Neutrophil (primary cell): ENCODE results near the gene USP27X.

Source experiments
- H3K27ac ChIP-seq: fragments of 200-600 bp; sonication (generic); 2 replicates; pipeline ENCODE4 v1.5.1; 2016; ENCODE audit warnings: mild to moderate bottlenecking, moderate library complexity
- H3K27me3 ChIP-seq: fragments of 200-600 bp; sonication (generic); 2 replicates; pipeline ENCODE4 v1.6.0; 2016; ENCODE audit warnings: mild to moderate bottlenecking
- H3K36me3 ChIP-seq: fragments of 200-600 bp; sonication (generic); 2 replicates; pipeline ENCODE4 v1.5.1; 2017
- H3K4me1 ChIP-seq, 2 experiments: fragments of 200-600 bp in 1 of 2; sonication (generic) in 1 of 2; 1 replicate in 1 of 2; 2 replicates in 1 of 2; pipeline versions ENCODE4 v1.5.1 to v1.6.1; 2013 to 2016; ENCODE audit warnings: low read depth in 1 of 2, low read length in 1 of 2, mild to moderate bottlenecking in 1 of 2, moderate library complexity in 1 of 2; ENCODE audit not compliant: control insufficient read depth in 1 of 2, insufficient read depth in 1 of 2
- H3K4me3 ChIP-seq, 2 experiments: fragments of 200-600 bp in 1 of 2; sonication (generic) in 1 of 2; 1 replicate in 1 of 2; 2 replicates in 1 of 2; pipeline ENCODE4 v1.5.1; 2013 to 2016; ENCODE audit warnings: low read depth in 1 of 2, low read length in 1 of 2, mild to moderate bottlenecking in 1 of 2, moderate library complexity in 1 of 2
- H3K9me3 ChIP-seq: fragments of 200-600 bp; sonication (generic); 2 replicates; pipeline ENCODE4 v1.5.1; 2016
- TF ChIP-seq, protein P1 (sequence below): fragments of 200-600 bp; sonication (generic); IDR thresholded peaks from 2 replicates; pipeline ENCODE4 v1.5.1; 2016; ENCODE audit warnings: antibody characterized with exemption

Gene USP27X

DNA sequence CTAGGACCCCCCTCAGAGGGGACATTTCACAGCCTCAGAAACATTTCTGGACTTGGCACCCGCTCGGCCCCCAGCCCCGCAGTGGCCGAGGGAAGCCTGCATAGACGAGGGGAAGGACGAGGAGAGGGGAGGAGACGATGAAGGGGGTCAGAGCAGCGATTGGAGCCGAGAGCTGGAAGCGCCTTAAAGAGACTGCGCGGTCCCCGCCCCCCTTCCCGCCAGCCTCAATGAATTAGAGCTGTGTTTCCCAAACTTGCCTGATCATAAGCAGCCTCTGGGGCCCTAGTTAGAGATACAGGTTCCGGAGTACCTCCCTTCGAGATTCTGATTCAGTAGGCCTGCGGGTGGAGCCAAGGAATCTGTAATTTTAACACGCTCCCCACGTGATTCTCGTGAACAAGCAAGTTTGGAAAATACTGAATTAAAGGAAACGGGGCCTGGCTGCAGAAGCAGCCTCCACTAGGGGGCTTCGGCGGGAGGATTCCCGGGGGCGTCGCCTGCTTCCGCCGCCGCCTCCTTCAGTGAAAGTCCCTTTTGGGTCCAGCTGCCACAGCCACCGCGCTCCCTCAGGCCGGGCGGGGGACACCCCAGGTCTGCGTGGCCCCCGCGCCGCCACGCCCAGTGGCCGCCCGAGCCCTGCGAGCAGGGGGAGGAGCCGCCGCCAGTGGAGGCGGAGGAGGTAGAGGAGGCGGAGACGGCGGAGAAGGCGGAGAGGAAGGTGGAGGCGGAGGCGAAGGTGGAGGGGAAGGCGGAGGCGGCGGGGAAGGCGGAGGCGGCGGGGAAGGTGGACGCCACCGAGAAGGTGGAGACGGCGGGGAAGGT lies at the start of gene USP27X:
Gene USP27X (plus strand): TSS at position 651 of the 822 bp plus-strand sequence. CDS start 824 bp downstream, outside the sequence.
- Histone ChIP-seq H3K36me3 (no peaks in the 10 kb centered on the region), H3K27me3 (peaks cover 10% of the 10 kb centered on the region), H3K4me1 (no peaks in the 10 kb centered on the region), H3K27ac (no peak within 1 kb of the TSS), H3K4me3 (peak within 1 kb of the TSS; percentile 58 to 65), H3K9me3 (no peaks in the 10 kb centered on the region)
- TF ChIP-seq, protein P1, sequence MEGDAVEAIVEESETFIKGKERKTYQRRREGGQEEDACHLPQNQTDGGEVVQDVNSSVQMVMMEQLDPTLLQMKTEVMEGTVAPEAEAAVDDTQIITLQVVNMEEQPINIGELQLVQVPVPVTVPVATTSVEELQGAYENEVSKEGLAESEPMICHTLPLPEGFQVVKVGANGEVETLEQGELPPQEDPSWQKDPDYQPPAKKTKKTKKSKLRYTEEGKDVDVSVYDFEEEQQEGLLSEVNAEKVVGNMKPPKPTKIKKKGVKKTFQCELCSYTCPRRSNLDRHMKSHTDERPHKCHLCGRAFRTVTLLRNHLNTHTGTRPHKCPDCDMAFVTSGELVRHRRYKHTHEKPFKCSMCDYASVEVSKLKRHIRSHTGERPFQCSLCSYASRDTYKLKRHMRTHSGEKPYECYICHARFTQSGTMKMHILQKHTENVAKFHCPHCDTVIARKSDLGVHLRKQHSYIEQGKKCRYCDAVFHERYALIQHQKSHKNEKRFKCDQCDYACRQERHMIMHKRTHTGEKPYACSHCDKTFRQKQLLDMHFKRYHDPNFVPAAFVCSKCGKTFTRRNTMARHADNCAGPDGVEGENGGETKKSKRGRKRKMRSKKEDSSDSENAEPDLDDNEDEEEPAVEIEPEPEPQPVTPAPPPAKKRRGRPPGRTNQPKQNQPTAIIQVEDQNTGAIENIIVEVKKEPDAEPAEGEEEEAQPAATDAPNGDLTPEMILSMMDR = no peak

- Histone ChIP-seq H3K9me3 (no peaks in the 10 kb centered on the region), H3K4me3 (no peak overlapping the region), H3K4me1 (no peaks in the 10 kb centered on the region), H3K36me3 (no peaks in the 10 kb centered on the region), H3K27ac (no peak overlapping the region), H3K27me3 (no peaks in the 10 kb centered on the region)
- TF ChIP-seq, protein P1 = no peak
Observed at GRCh38 chrX:49838374-49838773, 40.9 kb upstream of the USP27X start.

GRCh38 chrX:49840679-49841078 lies 38.6 kb upstream of the USP27X start:
- Histone ChIP-seq H3K4me1 (no peaks in the 10 kb centered on the region), H3K36me3 (no peaks in the 10 kb centered on the region), H3K9me3 (no peaks in the 10 kb centered on the region), H3K27me3 (no peaks in the 10 kb centered on the region), H3K27ac (no peak overlapping the region), H3K4me3 (no peak overlapping the region)
- TF ChIP-seq, protein P1 = no peak

GRCh38 chrX:49842621-49843020 lies 36.7 kb upstream of the USP27X start:
- Histone ChIP-seq H3K36me3 (no peaks in the 10 kb centered on the region), H3K9me3 (no peaks in the 10 kb centered on the region), H3K4me1 (no peaks in the 10 kb centered on the region), H3K27me3 (no peaks in the 10 kb centered on the region), H3K4me3 (no peak overlapping the region), H3K27ac (no peak overlapping the region)
- TF ChIP-seq, protein P1 = no peak

DNA sequence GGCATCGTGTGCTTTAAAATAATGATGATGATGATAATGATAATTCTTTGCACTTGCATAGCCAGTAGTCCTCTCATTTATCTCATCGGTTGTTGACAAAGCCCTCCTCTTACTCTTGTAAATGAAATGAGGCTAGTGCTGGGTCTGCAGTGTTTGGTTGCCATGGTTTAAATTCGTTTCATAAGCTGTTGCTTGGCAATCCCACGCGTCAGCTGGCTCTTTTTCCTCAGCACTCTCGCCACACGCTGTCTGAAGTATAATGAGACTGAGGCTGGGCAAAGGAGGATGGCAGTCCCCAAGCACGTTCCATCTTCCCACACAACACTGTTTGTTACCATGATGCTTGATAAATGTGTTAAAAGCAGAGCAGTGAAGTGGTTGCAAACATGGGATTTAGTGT lies 34.7 kb upstream of the USP27X start:
- TF ChIP-seq, protein P1 = no peak
- Histone ChIP-seq H3K9me3 (no peaks in the 10 kb centered on the region), H3K4me3 (no peak overlapping the region), H3K36me3 (no peaks in the 10 kb centered on the region), H3K4me1 (no peaks in the 10 kb centered on the region), H3K27ac (no peak overlapping the region), H3K27me3 (no peaks in the 10 kb centered on the region)
